ENCODE measurements around the gene NUAK1. TPM values are rescaled to one million over a fixed set of nuclear protein-coding genes. Genes with fewer than 3 reads are reported as not detected.

The NUAK1 gene
- total RNA-seq, 1 experiment from 2014 or later = 1.3 TPM

DNA sequence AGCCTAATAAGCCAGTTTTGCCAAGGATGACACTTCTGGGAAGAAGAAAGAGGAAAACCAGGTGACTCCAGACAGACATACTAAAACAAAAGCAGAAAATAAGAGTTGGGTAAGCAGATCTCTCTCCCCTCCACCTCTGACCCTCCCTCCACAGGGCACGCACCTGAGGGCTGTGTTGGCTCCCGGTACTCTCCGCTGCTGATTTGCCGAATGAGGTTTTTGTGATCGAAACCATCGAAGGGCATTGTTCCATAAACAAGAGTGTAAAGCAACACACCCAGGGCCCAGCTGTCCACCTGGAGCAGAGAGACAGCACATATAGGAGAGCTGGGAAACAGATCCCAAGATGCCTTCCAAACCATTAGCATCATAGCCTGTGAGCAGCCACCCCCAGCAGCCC, 68.1 kb downstream of the NUAK1 start:
- no peak overlapping the region for H3K4me3 ChIP-seq (ENCODE audit: low read depth, low read length, poor library complexity, severe bottlenecking)
- H3K4me1 ChIP-seq (ENCODE audit: insufficient read depth, low read length, poor library complexity, severe bottlenecking) = no peaks in the 10 kb centered on the region
- no peaks in the 10 kb centered on the region for H3K9me3 ChIP-seq (ENCODE audit: low read depth, low read length, poor library complexity, severe bottlenecking)
- intact Hi-C loops (cut with micrococcal nuclease; ENCODE audit: unreplicated experiment) = no loop called here
- H3K27ac ChIP-seq (ENCODE audit: low read depth, low read length, poor library complexity, severe bottlenecking) = no peak overlapping the region
- no peak for DNase-seq (ENCODE audit: low spot score)
- TF ChIP-seq EZH2 (IDR thresholded peaks at IDR 0.05; ENCODE audit: borderline replicate concordance, low read depth, low read length, poor library complexity, severe bottlenecking) = no peak
- TF ChIP-seq, protein P1, sequence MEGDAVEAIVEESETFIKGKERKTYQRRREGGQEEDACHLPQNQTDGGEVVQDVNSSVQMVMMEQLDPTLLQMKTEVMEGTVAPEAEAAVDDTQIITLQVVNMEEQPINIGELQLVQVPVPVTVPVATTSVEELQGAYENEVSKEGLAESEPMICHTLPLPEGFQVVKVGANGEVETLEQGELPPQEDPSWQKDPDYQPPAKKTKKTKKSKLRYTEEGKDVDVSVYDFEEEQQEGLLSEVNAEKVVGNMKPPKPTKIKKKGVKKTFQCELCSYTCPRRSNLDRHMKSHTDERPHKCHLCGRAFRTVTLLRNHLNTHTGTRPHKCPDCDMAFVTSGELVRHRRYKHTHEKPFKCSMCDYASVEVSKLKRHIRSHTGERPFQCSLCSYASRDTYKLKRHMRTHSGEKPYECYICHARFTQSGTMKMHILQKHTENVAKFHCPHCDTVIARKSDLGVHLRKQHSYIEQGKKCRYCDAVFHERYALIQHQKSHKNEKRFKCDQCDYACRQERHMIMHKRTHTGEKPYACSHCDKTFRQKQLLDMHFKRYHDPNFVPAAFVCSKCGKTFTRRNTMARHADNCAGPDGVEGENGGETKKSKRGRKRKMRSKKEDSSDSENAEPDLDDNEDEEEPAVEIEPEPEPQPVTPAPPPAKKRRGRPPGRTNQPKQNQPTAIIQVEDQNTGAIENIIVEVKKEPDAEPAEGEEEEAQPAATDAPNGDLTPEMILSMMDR (conservative IDR thresholded peaks at IDR 0.05; ENCODE audit: low read depth, low read length) = no peak
- no TSS peak for BruUV-seq (replicated peaks)
- CTCF ChIA-PET = no interaction called here
- H3K27me3 ChIP-seq (replicated peaks; ENCODE audit: insufficient read depth, low read depth, low read length, poor library complexity) = no peaks in the 10 kb centered on the region
- POLR2A ChIA-PET (ENCODE audit: low non-redundant PET) = no interaction called here
- no peaks in the 10 kb centered on the region for H3K36me3 ChIP-seq (ENCODE audit: insufficient read depth, low read length, poor library complexity, severe bottlenecking)

DNA sequence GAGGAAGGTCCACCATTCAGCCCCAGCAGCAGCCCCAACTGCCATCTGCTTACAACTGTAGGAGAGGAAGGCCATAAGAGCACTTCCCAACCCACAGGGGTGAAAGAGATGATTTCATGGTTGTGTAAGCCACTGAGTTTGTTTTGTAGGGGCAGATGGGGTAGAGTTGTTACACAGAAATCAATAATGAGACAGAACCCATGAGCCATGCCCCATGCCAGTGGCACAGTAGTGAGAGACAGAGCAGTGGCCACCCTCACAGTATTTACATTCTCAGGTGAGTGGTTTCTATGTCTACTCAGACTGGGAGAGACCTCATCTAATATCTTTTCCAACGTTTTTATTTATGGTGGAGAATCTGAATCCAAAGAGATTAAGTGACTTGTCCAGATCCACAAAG, 68.6 kb downstream of the NUAK1 start:
- no peak overlapping the region for H3K4me3 ChIP-seq (ENCODE audit: low read depth, low read length, poor library complexity, severe bottlenecking)
- TF ChIP-seq EZH2 (IDR thresholded peaks at IDR 0.05; ENCODE audit: borderline replicate concordance, low read depth, low read length, poor library complexity, severe bottlenecking) = no peak
- TF ChIP-seq, protein P1 (conservative IDR thresholded peaks at IDR 0.05; ENCODE audit: low read depth, low read length) = no peak
- BruUV-seq (replicated peaks) = no TSS peak
- intact Hi-C loops (cut with micrococcal nuclease; ENCODE audit: unreplicated experiment) = no loop called here
- ChIA-PET POLR2A (ENCODE audit: low non-redundant PET) (no interaction called here), CTCF (no interaction called here)
- no peaks in the 10 kb centered on the region for H3K9me3 ChIP-seq (ENCODE audit: low read depth, low read length, poor library complexity, severe bottlenecking)
- H3K27me3 ChIP-seq (replicated peaks; ENCODE audit: insufficient read depth, low read depth, low read length, poor library complexity) = no peaks in the 10 kb centered on the region
- no peaks in the 10 kb centered on the region for H3K36me3 ChIP-seq (ENCODE audit: insufficient read depth, low read length, poor library complexity, severe bottlenecking)
- no peak overlapping the region for H3K27ac ChIP-seq (ENCODE audit: low read depth, low read length, poor library complexity, severe bottlenecking)
- H3K4me1 ChIP-seq (ENCODE audit: insufficient read depth, low read length, poor library complexity, severe bottlenecking) = no peaks in the 10 kb centered on the region
- no peak for DNase-seq (ENCODE audit: low spot score)

DNA sequence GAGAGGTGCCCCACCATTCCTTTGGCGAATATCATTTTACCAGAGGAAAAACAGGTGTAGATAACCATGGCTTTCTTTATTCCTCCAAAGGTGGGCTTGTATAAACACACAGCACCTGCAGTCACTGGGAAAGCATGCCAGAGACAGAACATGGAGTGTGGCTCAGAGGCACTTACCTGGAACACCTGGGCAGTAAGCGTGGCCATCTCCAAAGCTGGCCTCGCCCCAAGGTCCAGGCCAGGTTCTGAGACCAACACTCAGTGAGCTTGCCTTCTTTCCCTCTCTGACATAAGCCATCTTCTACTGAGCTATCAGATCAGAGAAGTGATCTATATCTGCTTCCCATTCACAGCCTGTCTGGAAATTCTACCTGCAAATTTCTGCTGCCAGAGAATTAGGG, 70.5 kb downstream of the NUAK1 start:
- H3K36me3 ChIP-seq (ENCODE audit: insufficient read depth, low read length, poor library complexity, severe bottlenecking) = no peaks in the 10 kb centered on the region
- CTCF ChIA-PET = no interaction called here

More for the DNA sequence above, 70.5 kb downstream of the NUAK1 start:
- DNase-seq (ENCODE audit: low spot score) = no peak
- no peaks in the 10 kb centered on the region for H3K9me3 ChIP-seq (ENCODE audit: low read depth, low read length, poor library complexity, severe bottlenecking)
- H3K27me3 ChIP-seq (replicated peaks; ENCODE audit: insufficient read depth, low read depth, low read length, poor library complexity) = no peaks in the 10 kb centered on the region
- H3K4me3 ChIP-seq (ENCODE audit: low read depth, low read length, poor library complexity, severe bottlenecking) = no peak overlapping the region
- no TSS peak for BruUV-seq (replicated peaks)
- POLR2A ChIA-PET (ENCODE audit: low non-redundant PET) = no interaction called here
- H3K4me1 ChIP-seq (ENCODE audit: insufficient read depth, low read length, poor library complexity, severe bottlenecking) = no peaks in the 10 kb centered on the region
- no peak overlapping the region for H3K27ac ChIP-seq (ENCODE audit: low read depth, low read length, poor library complexity, severe bottlenecking)
- TF ChIP-seq EZH2 (IDR thresholded peaks at IDR 0.05; ENCODE audit: borderline replicate concordance, low read depth, low read length, poor library complexity, severe bottlenecking) = no peak
- TF ChIP-seq, protein P1 (conservative IDR thresholded peaks at IDR 0.05; ENCODE audit: low read depth, low read length) = no peak
- intact Hi-C loops (cut with micrococcal nuclease; ENCODE audit: unreplicated experiment) = no loop called here
